Renal cortex interstitium (tissue), 11 donors: ENCODE data around the gene TSPAN5. TPM values are rescaled to one million over a fixed set of nuclear protein-coding genes. Genes with fewer than 3 reads are reported as not detected.
"Not testable (repeated sequence)": the region's sequence is repeated elsewhere in the genome, so short reads cannot be mapped to it uniquely, and the experiment has no call there.

Source experiments
- DNase-seq, 11 donors: peaks; one replicate each; pipeline ENCODE4 v3.0.0-alpha.2; 2013; ENCODE audit warnings: low read depth in 9 of 11, low spot score in 4 of 11; ENCODE audit errors: extremely low read depth in 1 of 11
- polyA plus RNA-seq, 3 donors: library from polyadenylated mRNA; unstranded; fragments of 120-200 nt; gene quantifications; one replicate each; pipeline ENCODE4 v1.2.1, GENCODE V29; 2013; ENCODE audit not compliant: insufficient read length in 3 of 3

The TSPAN5 gene
- polyA plus RNA-seq, 3 donors = 20.5 to 32.8 (median 31.0) TPM

GRCh38 chr4:98466868-98467599 lies 191.4 kb downstream of the TSPAN5 start:
- no peak for DNase-seq

GRCh38 chr4:98462487-98462886 lies 195.9 kb downstream of the TSPAN5 start:
- DNase-seq = no peak

- DNase-seq = not testable (repeated sequence)
Observed at GRCh38 chr4:98461121-98461865, 197.1 kb downstream of the TSPAN5 start.

- DNase-seq = not testable (repeated sequence)
Observed at GRCh38 chr4:98457422-98457821, 201.0 kb downstream of the TSPAN5 start.

- no peak for DNase-seq
Observed at GRCh38 chr4:98452091-98452490, 206.3 kb downstream of the TSPAN5 start.

- DNase-seq = no peak
Observed at GRCh38 chr4:98448908-98449307, 209.5 kb downstream of the TSPAN5 start.

GRCh38 chr4:98447648-98448047 lies 210.8 kb downstream of the TSPAN5 start:
- no peak for DNase-seq

GRCh38 chr4:98446499-98447375 lies 211.7 kb downstream of the TSPAN5 start:
- DNase-seq = no peak

- no peak for DNase-seq
Observed at GRCh38 chr4:98444371-98444770, 214.0 kb downstream of the TSPAN5 start.

- DNase-seq = no peak
Observed at GRCh38 chr4:98434816-98435215, 223.6 kb downstream of the TSPAN5 start.

GRCh38 chr4:98433691-98434090 lies 224.7 kb downstream of the TSPAN5 start:
- no peak for DNase-seq

GRCh38 chr4:98430708-98431403 lies 227.6 kb downstream of the TSPAN5 start:
- DNase-seq = no peak

GRCh38 chr4:98423009-98423408 lies 235.4 kb downstream of the TSPAN5 start:
- DNase-seq = no peak

GRCh38 chr4:98421111-98421510 lies 237.3 kb downstream of the TSPAN5 start:
- DNase-seq = peak in 6 of 11 donors; percentile 1 to 16 (median 4)
